HuH-7 (cell line): ENCODE measurements around the gene STX2.
A peak's percentile ranks its signal among the peaks of the same experiment; 100 is the strongest.
"Not testable (repeated sequence)": the region's sequence is repeated elsewhere in the genome, so short reads cannot be mapped to it uniquely, and the experiment has no call there.

ENCODE experiments used
- DNase-seq: peaks from one replicate; pipeline ENCODE4 v3.0.0; 2011; ENCODE audit warnings: low spot score

STX2 gene

DNA sequence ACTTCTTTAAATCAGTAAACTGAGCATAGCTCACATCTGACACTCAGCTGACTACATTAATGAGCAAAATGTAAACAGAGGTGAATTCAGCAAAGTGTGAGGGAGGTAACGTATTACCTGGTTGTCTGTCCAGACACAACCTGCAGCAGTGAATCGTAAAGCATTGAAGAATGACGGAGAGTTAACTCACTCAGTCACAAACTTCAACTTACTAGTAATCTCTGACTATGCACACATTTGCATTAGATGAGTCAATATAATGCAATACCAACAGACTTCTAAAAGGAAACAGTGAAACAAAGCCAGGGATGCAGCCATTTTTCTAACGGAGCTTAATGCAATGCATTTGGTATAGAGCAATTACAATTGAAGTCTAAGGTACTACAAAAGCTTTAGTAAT is 40.0 kb downstream of the STX2 start:
- no peak for DNase-seq

GRCh38 chr12:130796985-130797686 is 41.9 kb downstream of the STX2 start:
- DNase-seq: no peak

DNA sequence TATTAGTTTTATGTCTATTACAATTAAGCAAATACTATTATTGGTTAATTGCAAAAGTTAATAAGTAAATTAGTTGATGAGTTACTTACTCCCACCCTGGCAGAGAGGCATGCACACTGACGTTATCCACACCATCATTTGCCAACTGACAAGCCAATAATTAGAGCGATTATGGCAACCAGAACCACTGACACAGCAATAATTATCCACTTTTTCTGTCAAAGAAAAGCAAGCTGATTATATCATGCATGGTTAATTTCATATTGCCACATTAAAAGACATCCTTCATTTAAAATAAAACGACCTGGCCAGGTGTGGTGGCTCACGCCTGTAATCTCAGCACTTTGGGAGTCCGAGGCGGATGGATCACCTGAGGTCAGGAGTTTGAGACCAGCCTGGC is 43.1 kb downstream of the STX2 start:
- DNase-seq: no peak

DNA sequence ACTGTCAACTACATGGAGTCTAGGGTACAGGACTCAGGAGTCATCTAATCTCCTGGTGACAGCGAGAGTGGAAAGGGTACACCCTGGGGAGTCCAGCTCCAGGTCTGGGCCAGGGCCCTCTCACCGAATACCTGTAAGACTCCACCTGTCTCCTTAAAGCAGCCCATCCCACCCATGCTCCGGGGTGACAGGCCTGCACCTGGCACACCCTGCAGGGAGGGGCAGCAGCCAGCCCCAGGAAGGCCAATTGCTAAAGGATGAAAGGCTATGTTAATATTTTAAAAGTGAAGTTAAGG is 45.5 kb downstream of the STX2 start:
- DNase-seq: no peak

GRCh38 chr12:130792821-130793553 is 46.1 kb downstream of the STX2 start:
- DNase-seq: no peak

- no peak for DNase-seq
These were observed 47.4 kb downstream of the STX2 start for GRCh38 chr12:130791629-130792028.

GRCh38 chr12:130788515-130788914 is 50.5 kb downstream of the STX2 start:
- no peak for DNase-seq

- DNase-seq: no peak
These were observed 51.3 kb downstream of the STX2 start for GRCh38 chr12:130787445-130788410.

DNA sequence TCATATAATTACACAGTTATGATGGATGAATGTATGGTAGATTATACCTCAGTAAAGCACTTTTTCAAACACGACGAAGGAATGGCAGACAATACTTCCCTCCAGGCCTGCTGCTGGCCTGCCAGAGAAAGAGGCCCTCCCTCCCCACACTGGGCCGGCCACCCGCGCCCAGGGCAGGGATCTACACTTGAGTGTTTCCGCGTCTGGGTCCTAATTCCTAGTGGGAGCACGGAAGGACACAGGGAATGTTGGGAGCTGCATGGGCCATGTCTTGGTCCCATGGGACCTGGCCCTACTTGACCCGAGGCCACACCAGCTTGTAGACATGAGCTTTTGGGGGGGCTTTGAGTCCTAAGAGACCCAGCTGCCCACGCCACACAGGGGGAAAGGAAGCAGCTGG is 52.0 kb downstream of the STX2 start:
- no peak for DNase-seq

GRCh38 chr12:130783110-130783715 is 55.8 kb downstream of the STX2 start:
- DNase-seq: no peak

DNA sequence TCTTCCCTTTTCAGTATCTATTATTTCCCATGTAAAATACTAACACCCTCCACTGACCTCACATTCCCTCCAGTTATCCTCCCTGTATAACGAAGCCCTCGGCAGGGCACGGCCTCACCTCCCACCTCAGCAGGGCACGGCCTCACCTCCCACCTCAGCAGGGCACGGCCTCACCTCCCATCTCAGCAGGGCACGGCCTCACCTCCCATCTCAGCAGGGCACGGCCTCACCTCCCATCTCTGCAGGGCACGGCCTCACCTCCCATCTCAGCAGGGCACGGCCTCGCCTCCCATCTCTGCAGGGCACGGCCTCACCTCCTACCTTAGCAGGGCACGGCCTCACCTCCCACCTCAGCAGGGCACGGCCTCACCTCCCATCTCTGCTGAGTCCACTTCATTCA is 56.8 kb downstream of the STX2 start:
- not testable (repeated sequence) for DNase-seq

DNA sequence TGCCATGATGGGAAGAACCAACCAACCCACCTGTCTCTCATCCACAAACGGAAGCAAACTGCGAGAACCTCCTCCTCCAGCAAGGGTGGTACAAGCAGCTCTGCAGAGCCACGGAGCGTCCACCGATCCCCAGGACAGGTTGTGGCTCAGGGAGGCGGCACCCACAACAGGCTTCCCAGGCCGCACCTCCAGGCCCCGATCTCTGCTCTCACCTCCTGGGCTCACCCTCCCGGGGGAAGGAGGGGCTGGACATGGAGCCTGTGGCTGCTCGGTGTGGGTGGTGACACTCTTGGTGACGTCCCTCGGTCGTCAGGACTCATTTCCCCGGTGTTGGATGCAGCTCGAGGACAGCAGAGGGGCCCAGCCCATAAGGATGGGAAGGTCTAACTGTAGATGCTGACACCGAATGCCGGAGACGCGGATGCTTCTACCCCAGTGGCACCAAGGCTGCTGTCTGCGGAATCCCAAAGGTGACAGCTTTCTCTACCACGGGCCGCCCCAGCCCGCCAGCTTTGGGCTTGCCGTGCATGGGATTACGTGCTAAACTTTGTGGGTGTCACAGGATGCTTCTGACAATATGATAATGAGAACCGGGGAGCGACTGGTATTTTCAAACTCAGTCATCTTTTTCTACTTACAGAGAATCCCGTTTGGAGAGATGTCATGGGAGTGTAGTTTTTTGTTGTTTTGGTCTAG is 58.0 kb downstream of the STX2 start:
- DNase-seq: no peak

GRCh38 chr12:130780325-130780724 is 58.7 kb downstream of the STX2 start:
- no peak for DNase-seq

DNA sequence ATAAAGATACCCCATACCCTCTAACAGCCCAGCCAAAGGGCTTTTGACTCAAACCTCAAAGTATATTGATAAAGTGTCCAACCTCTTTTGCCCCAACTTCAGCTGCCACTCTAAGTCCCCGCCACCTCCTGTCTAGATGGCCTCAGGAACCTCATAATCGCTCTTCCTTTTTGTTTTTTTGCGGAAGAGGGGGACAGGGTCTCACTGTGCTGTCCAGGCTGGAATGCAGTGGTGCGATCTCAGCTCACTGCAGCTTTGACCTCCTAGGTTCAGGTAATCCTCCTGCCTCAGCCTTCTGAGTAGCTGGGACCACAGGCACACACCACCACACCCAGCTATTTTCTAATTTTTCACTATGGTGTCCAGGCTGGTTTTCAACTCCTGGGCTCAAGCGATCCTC is 60.3 kb downstream of the STX2 start:
- no peak for DNase-seq

DNA sequence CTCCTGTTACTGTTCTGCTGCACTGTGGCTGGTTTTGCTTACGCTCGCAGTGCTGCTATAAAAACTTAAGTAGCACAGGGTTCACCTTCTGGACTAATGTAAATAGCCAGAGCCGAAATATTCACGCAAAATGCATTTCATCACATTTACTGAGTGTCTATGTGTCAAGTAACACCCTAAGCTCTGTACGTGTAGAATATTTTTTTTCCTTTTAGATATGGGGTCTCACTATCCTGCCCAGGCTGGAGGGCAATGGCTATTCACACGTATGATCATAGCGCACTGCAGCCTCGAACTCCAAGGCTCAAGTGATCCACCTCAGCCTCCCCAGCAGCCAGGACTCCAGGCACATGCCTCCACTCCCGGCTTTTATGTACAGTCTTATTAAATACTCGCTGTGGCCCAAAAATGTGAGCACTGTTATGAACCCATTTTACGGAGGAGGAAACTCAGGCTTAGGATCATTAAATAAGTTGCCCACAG is 62.2 kb downstream of the STX2 start:
- DNase-seq: no peak

DNA sequence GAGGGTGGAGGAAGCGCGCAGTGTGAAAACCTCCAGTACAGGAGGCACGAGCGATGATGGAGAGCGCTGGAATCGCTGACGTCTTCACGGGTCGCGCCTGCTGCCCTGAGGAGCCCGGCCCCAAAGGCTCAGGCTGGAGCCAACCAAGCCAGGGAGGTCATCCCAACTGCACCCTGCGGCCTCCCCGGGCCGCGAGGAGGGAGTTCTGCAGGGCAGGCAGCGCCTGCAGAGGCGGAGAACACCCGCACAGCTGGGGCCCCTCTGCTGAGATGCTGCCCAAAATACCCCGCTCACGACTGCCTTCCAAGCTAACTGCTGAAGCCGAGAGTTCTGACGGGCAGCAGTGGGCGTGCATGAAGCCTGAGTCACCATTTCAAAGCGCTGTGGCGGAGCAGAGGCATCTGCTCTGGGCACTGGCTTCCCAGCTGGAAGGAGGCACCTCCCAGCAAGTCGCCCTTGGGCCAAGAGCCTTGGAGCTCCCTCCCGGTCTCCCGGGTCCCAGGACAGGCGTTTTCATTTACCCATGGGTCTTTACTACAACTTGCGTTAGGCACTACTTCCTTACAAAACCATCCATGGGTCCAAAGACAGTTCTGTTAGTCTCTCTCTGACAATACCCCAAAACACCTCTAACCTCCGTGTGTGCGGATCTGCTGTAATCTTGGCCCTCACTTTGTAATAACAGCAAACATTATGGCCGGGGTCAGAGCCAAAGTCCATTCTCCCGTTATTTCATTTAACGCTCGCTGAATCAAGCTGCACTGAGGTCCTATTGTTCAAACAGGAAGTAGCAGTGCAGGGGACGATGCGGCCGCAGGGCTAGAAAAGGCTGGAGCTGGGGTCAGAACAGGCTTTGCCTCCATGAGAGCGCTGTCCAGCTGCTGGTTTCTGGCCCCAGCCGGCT is 62.8 kb downstream of the STX2 start:
- peak; percentile 88 for DNase-seq

GRCh38 chr12:130770413-130771028 is 68.5 kb downstream of the STX2 start:
- DNase-seq: no peak

DNA sequence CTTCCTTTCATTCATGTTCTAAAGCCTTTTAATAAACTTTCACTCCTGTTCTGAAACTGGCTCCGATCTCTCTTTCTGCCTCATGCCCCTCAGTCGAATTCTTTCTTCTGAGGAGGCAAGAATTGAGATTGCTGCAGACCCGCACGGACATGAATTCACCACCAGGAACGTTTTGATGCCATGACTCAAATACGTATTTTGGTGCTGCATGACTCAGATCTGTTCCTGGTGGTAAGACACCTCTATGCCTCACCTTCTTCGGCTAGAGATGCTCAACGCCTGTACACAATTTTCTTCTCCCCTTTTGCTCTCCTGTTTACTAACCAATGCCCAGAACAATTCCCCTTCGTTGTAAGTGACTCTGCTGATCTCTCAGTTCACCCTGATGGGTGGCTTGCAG is 70.9 kb downstream of the STX2 start:
- no peak for DNase-seq

DNA sequence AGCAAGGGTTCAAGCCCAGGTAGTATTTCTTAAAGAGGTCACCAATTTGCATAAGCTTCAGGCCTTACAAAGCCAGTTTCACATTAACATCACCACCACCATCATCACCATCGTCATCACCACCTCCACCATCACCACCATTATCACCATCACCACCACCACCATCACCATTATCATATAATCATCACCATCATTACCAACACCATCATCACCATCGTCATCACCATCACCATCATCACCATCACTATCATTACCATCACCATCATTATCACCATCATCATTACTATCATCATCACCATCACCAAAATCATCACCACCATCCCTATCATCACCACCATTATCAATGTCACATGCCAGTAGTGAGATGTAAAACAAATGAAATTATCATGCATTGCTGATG is 72.6 kb downstream of the STX2 start:
- no peak for DNase-seq

GRCh38 chr12:130765186-130765659 is 73.8 kb downstream of the STX2 start:
- DNase-seq: no peak
